B cell (primary cell): Measurements from ENCODE around the gene PGF.
A peak's percentile ranks its signal among the peaks of the same experiment; 100 is the strongest.

ENCODE experiments used
- EZH2 ChIP-seq: IDR thresholded peaks from 2 replicates; pipeline ENCODE4 v1.6.1; 2012; ENCODE audit warnings: borderline replicate concordance, low read depth, mild to moderate bottlenecking, moderate library complexity, low read length; ENCODE audit not compliant: insufficient read depth, poor library complexity, severe bottlenecking
- TF ChIP-seq, protein P1 (sequence below): fragments of 200-600 bp; IDR thresholded peaks from one replicate; pipeline ENCODE4 v1.8.0; 2022; ENCODE audit warnings: antibody characterized with exemption, mild to moderate bottlenecking

DNA sequence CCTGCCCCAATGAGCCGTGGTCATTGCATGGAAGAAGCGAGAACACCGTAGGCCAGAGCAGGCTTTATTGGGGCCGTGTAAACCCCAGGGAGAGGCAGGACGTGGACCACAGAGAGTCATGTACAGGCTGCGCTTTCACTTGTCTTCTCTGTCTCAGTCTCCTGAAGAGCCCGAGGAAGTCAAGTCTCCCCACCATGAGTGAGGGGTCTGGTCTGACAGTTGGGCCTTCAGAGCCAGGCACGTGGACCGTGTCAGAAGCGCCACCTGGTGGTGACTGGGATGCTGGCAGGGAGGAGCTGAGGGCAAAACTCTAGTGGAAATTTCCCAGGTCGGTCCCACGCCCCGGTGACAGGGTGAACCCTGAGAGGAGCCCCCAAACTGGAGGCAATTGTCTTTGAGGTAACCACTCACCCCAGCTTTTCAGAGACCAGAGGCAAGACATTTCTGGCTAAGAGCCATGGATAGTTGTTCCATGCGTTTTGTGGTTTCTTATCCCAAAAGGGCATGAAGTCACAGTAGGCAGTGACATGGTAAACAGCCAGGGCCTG is 49.7 kb downstream of the PGF start:
- TF ChIP-seq, protein P1, sequence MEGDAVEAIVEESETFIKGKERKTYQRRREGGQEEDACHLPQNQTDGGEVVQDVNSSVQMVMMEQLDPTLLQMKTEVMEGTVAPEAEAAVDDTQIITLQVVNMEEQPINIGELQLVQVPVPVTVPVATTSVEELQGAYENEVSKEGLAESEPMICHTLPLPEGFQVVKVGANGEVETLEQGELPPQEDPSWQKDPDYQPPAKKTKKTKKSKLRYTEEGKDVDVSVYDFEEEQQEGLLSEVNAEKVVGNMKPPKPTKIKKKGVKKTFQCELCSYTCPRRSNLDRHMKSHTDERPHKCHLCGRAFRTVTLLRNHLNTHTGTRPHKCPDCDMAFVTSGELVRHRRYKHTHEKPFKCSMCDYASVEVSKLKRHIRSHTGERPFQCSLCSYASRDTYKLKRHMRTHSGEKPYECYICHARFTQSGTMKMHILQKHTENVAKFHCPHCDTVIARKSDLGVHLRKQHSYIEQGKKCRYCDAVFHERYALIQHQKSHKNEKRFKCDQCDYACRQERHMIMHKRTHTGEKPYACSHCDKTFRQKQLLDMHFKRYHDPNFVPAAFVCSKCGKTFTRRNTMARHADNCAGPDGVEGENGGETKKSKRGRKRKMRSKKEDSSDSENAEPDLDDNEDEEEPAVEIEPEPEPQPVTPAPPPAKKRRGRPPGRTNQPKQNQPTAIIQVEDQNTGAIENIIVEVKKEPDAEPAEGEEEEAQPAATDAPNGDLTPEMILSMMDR: peak; percentile 93
- TF ChIP-seq EZH2: no peak
